ENCODE data around the gene TPRG1L.

GRCh38 chr1:3642919-3643675, 18.3 kb downstream of the TPRG1L start:
- TF ChIP-seq CTCF (IDR thresholded peaks at IDR 0.05) (no peak), POLR2A (IDR thresholded peaks at IDR 0.05) (no peak)

Data from esophagus squamous epithelium (tissue), 4 donors.